BLaER1 (cell line): ENCODE results near the gene GDF9.

Experiments
- H3K27ac ChIP-seq: shearing (Covaris generic); formaldehyde crosslinking; 2 replicates; pipeline ENCODE4 v1.8.1; 2022
- H3K27me3 ChIP-seq: shearing (Covaris generic); formaldehyde crosslinking; 2 replicates; pipeline ENCODE4 v1.8.1; 2022
- H3K36me3 ChIP-seq: shearing (Covaris generic); formaldehyde crosslinking; 2 replicates; pipeline ENCODE4 v1.8.1; 2022
- H3K4me1 ChIP-seq: shearing (Covaris generic); formaldehyde crosslinking; 2 replicates; pipeline ENCODE4 v1.8.1; 2022
- H3K4me2 ChIP-seq: shearing (Covaris generic); formaldehyde crosslinking; 2 replicates; pipeline ENCODE4 v1.8.1; 2022
- H3K4me3 ChIP-seq: shearing (Covaris generic); formaldehyde crosslinking; 2 replicates; pipeline ENCODE4 v1.8.1; 2022
- H3K9ac ChIP-seq: shearing (Covaris generic); formaldehyde crosslinking; 2 replicates; pipeline ENCODE4 v1.8.1; 2022
- H3K9me3 ChIP-seq: shearing (Covaris generic); formaldehyde crosslinking; 2 replicates; pipeline ENCODE4 v1.8.1; 2022
- H4K20me1 ChIP-seq: shearing (Covaris generic); formaldehyde crosslinking; 2 replicates; pipeline ENCODE4 v1.8.1; 2022
- Cebpa-rat ChIP-seq: shearing (Covaris generic); IDR thresholded peaks from 2 replicates; pipeline ENCODE4 v1.8.1; 2022

The GDF9 gene

DNA sequence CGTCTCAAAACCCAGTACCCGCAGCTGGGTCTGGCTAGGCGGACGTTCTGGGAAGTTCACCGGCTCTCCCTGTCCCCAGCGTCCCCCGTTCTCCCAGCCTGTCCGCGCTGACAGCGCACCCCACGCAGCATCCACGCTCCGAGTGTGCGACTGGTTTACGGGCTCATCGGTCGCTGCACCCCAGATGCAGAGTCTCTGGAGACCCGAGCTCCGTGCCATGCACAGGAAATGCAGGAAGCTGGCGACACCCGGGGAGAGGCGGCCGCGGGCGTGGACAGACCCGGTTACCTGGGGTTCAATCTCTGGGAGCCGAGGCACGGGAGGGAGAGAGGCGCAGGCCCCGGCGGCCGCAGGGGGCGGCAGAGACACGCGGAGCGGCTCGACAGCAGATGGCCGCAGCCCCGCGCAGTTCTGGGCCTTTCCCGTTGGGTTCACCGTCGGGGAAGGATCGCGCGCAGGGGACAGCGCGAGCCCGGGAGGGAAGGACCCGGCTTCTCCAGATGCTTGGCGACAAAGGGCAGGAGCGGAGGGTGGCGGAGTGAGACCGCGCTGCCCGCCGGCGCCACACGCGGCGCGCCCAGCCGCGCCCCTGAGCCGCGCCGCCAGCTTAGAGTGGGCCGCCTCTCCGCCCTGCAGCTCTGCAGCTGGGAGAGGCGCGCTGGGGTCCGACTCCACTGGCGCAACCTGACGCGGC lies 36.4 kb downstream of the GDF9 start:
- H3K4me3 ChIP-seq: peak overlapping the region; percentile 77
- H3K4me2 ChIP-seq: peak overlapping the region; percentile 95
- H3K9me3 ChIP-seq: no peaks in the 10 kb centered on the region
- TF ChIP-seq Cebpa-rat: no peak
- no peaks in the 10 kb centered on the region for H3K36me3 ChIP-seq
- peaks cover 5% of the 10 kb centered on the region for H3K4me1 ChIP-seq
- H4K20me1 ChIP-seq: peaks cover 18% of the 10 kb centered on the region; the same call in 1 of the 2 replicates
- 0 out of 2 replicates have a peak overlapping the region, but pooled peaks have one; percentile 15 for H3K27ac ChIP-seq
- peaks cover 74% of the 10 kb centered on the region for H3K27me3 ChIP-seq
- peak overlapping the region; percentile 60 for H3K9ac ChIP-seq

DNA sequence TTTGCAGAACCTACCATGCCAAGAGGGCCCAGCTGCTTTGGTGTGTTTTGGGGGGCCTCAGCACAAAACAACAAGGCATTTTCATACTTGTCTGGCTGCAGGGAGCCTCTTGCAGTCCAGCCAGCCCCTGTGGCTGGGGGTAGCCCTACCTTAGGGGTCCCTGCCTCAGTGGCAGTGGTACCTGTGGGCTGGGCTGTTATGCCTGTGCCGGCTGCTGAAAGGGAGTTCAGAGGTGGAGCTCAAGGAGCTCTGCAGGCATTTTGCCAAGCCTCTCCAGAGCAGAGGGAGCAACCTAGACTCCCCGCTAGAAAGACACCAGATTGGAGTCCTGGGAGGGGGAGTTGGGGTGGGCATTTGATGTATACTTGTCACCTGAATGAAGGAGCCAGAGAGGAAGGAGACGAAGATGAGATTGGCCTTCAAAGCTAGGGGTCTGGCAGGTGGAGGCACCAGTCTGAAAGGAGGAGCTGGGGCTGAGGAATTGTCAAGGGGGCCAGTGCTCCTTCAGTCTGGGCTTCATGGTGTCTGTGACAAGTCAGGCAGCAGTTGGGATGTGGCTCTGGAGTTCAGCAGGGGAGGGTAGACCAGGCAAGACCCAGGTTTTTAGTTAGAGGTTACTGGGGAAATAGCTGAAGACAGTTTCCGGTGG lies 37.3 kb downstream of the GDF9 start:
- Histone ChIP-seq H4K20me1 (peaks cover 24% of the 10 kb centered on the region; the same call in 1 of the 2 replicates), H3K4me2 (no peak overlapping the region), H3K4me3 (no peak overlapping the region), H3K27ac (no peak overlapping the region), H3K36me3 (no peaks in the 10 kb centered on the region), H3K9me3 (no peaks in the 10 kb centered on the region), H3K4me1 (peaks cover 5% of the 10 kb centered on the region), H3K9ac (no peak overlapping the region), H3K27me3 (peaks cover 84% of the 10 kb centered on the region)
- no peak for TF ChIP-seq Cebpa-rat

DNA sequence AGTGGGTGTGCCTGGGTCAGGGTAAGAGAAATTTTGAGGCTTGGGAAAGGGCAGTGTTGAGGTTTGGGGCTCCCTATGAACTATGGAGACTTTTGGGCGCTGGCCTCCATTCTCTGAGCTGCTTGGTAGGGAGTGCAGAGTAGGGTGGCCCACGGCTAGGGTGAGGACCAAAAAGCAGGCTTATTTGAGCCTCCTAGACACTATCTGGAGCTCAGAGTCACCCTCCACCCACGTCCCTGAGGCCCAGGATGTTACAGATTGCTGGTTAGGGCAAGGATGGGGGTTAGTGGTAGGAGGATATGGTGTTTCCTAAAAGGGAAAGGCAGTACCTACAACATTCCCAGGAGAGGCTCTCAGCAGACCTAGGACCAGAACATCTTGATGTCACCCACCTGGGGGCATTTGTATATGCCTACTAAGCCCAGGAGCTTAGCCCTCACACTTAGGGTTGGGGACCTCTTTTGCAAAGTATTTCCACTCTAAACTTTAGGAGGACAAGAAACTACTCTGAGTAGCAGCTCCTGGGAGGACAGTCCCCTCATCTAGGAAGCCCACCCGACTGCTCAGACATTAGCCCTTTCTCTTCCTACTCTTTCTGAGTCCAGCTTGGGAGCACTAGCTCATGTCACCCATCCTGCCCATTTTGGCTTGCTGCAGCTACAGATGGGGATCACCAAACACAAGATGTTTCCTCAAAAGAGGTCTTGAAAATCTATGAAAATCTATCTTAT lies 38.2 kb downstream of the GDF9 start:
- no peak for TF ChIP-seq Cebpa-rat
- no peak overlapping the region for H3K4me2 ChIP-seq
- H3K9me3 ChIP-seq: no peaks in the 10 kb centered on the region
- no peak overlapping the region for H3K9ac ChIP-seq
- H3K4me1 ChIP-seq: peaks cover 5% of the 10 kb centered on the region
- no peak overlapping the region for H3K27ac ChIP-seq
- no peak overlapping the region for H3K4me3 ChIP-seq
- H3K36me3 ChIP-seq: no peaks in the 10 kb centered on the region
- peaks cover 30% of the 10 kb centered on the region; the same call in 1 of the 2 replicates for H4K20me1 ChIP-seq
- H3K27me3 ChIP-seq: peaks cover 92% of the 10 kb centered on the region

DNA sequence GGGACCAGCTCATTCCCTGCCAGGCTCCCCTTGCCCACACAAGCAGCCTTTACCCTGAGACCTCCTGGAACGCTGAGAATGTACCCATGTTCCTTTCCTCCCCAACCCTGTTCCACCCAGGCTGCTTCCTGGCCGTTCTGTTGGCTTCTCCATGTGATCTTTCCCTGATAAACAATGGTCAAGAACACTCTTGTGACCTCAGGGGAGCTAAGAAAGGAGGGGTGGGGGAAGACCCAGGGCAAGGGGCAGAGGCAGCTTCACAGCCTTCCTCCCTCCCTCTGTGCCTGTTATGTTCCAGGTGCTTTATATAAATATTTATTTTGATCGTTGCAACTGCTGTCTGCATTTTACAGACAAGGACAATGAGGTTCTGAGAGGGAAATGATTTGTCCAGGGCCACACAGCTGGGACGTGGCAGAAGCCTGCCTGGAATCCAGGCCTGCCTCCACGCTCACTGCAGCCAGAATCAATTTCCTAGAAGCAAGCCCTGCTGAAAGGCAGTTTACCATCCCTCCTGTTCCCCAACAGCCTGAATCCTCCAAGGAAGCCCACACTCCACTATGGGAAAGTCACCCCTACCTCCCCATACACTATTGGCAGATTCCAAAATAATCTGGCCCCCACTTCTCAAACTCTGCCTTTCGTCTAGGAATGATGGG lies 39.7 kb downstream of the GDF9 start:
- H3K27ac ChIP-seq: no peak overlapping the region
- no peak overlapping the region for H3K4me3 ChIP-seq
- no peak overlapping the region for H3K9ac ChIP-seq
- H3K27me3 ChIP-seq: peaks cover 100% of the 10 kb centered on the region
- H3K4me2 ChIP-seq: no peak overlapping the region
- H3K9me3 ChIP-seq: no peaks in the 10 kb centered on the region
- peaks cover 35% of the 10 kb centered on the region; the same call in 1 of the 2 replicates for H4K20me1 ChIP-seq
- peaks cover 5% of the 10 kb centered on the region for H3K4me1 ChIP-seq
- TF ChIP-seq Cebpa-rat: no peak
- no peaks in the 10 kb centered on the region for H3K36me3 ChIP-seq

DNA sequence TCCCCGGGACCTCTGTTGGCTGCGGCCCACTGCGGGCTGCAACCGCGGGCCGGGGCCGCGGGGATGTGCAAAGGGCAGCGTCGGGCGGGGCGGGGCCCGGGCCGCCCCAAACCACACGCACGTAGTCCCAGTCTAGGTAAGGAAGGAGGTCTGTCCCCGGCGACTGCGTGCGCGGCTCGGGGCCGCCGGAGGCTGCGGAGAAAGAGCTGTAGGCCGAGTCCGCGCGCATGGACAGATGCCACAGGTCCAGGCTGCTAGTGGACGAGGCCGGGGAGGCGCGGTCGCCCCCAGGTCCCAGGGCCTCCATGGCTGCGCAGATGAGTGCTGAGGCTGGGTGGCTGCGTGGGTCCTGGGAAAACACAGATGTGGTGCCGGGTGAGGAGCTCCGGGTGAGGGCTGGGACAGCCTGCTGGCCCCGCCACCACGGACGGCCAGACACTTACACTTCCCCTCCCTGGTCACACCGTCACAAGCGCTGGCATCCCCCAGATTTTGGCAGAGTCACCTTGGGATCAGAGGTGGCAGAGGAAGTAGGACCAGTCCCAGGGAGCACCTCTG lies 40.4 kb downstream of the GDF9 start:
- peaks cover 100% of the 10 kb centered on the region for H3K27me3 ChIP-seq
- peaks cover 35% of the 10 kb centered on the region; the same call in 1 of the 2 replicates for H4K20me1 ChIP-seq
- H3K4me3 ChIP-seq: no peak overlapping the region
- H3K27ac ChIP-seq: no peak overlapping the region
- no peaks in the 10 kb centered on the region for H3K36me3 ChIP-seq
- H3K4me2 ChIP-seq: no peak overlapping the region
- no peak for TF ChIP-seq Cebpa-rat
- H3K9me3 ChIP-seq: no peaks in the 10 kb centered on the region
- no peak overlapping the region for H3K9ac ChIP-seq
- peaks cover 5% of the 10 kb centered on the region for H3K4me1 ChIP-seq

DNA sequence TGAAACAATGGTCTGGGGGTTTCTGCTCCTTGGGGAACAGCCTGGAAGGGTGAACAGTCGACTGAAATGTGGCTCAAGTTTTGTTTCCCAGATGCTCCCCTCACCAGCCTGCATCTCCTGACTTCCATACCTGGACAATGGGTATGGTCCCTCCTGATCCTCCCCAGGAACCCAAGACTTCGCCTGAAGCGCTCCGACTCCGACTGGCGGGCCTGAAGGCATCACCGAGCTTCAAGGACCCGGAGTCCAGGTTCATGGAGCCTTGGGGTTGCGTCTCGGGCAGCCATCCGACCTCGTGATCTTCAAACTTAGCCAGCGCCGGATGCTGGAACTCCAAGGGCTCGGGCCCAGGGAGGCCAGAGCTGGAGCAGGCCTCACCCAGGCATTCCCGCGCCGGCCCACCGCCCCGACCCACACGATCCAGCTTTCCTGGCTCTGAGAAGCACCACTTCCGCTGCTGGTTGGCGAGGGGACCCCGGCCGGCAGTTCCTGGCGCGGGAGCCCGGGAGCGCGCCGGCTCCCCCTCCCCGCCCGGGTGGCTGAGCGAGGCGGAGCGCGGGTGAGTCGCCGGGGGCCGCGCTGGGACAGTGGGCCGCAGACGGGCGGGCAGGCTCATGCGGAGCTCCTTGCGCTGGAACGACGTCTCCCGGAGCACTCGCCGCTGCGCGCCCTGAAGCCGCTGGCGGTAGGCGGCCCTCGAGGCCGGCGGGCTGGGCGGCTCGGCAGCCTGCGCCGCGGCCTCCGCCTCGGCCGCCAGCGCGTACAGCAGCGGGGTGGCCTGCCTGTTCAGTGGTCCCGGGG lies 41.0 kb downstream of the GDF9 start:
- H3K27ac ChIP-seq: no peak overlapping the region
- H4K20me1 ChIP-seq: peaks cover 35% of the 10 kb centered on the region; the same call in 1 of the 2 replicates
- no peaks in the 10 kb centered on the region for H3K36me3 ChIP-seq
- no peak overlapping the region for H3K9ac ChIP-seq
- TF ChIP-seq Cebpa-rat: no peak
- H3K9me3 ChIP-seq: no peaks in the 10 kb centered on the region
- H3K27me3 ChIP-seq: peaks cover 100% of the 10 kb centered on the region
- no peak overlapping the region for H3K4me3 ChIP-seq
- H3K4me1 ChIP-seq: no peaks in the 10 kb centered on the region; the same call in 1 of the 2 replicates
- H3K4me2 ChIP-seq: no peak overlapping the region

DNA sequence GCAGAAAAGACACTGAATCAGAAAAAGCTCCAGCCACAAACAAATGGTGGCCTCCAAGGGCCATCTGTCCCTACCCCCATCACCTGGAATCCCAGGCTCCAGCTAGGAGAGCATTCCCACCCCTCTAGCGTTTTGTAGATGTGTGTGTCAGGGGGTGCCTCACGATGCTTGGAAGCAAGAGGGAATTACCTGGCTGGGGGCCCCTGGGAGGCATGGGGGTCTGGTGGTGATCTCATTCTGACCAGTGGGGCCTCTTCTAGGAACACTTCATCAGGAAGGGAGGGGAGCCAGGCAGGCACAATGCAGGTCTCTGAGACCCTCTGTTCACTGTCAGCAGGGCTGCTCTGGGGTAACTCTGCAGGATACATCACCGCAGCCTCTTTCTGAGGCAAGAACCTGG lies 41.8 kb downstream of the GDF9 start:
- H3K9ac ChIP-seq: no peak overlapping the region
- H3K27me3 ChIP-seq: peaks cover 100% of the 10 kb centered on the region
- peaks cover 35% of the 10 kb centered on the region; the same call in 1 of the 2 replicates for H4K20me1 ChIP-seq
- no peak overlapping the region for H3K4me2 ChIP-seq
- H3K4me1 ChIP-seq: no peaks in the 10 kb centered on the region; the same call in 1 of the 2 replicates
- no peak overlapping the region for H3K4me3 ChIP-seq
- H3K9me3 ChIP-seq: no peaks in the 10 kb centered on the region
- no peaks in the 10 kb centered on the region for H3K36me3 ChIP-seq
- no peak overlapping the region for H3K27ac ChIP-seq
- TF ChIP-seq Cebpa-rat: no peak

DNA sequence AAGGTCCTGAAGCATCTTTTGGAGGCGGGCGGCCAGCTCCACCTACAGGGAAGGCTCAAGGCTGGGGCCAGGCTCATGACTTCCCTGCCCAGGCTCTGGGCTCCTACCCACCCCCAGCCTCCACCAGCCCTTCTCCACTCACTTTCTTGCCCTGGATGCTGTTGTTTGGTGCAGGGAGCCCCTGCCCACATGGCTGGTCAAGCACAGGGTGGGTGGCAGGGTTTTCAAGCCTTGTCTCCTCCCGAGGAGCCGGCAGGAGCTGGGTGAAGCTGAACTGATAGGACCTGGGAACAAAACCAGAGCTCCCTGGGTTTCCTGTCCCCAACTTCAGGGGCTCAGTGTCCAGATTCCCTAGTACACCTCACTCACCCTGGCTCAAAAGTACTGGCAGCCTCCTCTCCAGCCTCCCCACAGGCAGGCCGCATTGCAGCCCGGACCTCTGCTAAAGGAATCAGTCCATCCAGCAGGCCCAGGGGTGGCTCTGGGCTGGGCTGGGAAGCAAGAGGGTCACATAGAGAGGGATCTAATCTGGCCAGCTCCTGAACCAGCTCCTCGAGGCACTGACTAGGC lies 42.7 kb downstream of the GDF9 start:
- no peak for TF ChIP-seq Cebpa-rat
- Histone ChIP-seq H3K27me3 (peaks cover 100% of the 10 kb centered on the region), H3K4me3 (no peak overlapping the region), H3K9me3 (no peaks in the 10 kb centered on the region), H3K36me3 (no peaks in the 10 kb centered on the region), H3K9ac (no peak overlapping the region), H3K4me2 (peak overlapping the region; percentile 53; the same call in 1 of the 2 replicates), H3K27ac (no peak overlapping the region), H4K20me1 (peaks cover 32% of the 10 kb centered on the region; the same call in 1 of the 2 replicates), H3K4me1 (no peaks in the 10 kb centered on the region; the same call in 1 of the 2 replicates)
